HTR-8/SVneo (cell line): Measurements from ENCODE around the gene DUSP5.
A peak's percentile ranks its signal among the peaks of the same experiment; 100 is the strongest.

ENCODE experiments used
- DNase-seq: peaks from one replicate; pipeline ENCODE4 v3.0.0; 2011; ENCODE audit warnings: low spot score, mixed read lengths; ENCODE audit not compliant: insufficient read length
- FAIRE-seq: peaks from 2 replicates; lab custom pipeline; 2011; peaks lifted over from hg19 to GRCh38; lab: Jason Lieb, UNC

DUSP5 gene

DNA sequence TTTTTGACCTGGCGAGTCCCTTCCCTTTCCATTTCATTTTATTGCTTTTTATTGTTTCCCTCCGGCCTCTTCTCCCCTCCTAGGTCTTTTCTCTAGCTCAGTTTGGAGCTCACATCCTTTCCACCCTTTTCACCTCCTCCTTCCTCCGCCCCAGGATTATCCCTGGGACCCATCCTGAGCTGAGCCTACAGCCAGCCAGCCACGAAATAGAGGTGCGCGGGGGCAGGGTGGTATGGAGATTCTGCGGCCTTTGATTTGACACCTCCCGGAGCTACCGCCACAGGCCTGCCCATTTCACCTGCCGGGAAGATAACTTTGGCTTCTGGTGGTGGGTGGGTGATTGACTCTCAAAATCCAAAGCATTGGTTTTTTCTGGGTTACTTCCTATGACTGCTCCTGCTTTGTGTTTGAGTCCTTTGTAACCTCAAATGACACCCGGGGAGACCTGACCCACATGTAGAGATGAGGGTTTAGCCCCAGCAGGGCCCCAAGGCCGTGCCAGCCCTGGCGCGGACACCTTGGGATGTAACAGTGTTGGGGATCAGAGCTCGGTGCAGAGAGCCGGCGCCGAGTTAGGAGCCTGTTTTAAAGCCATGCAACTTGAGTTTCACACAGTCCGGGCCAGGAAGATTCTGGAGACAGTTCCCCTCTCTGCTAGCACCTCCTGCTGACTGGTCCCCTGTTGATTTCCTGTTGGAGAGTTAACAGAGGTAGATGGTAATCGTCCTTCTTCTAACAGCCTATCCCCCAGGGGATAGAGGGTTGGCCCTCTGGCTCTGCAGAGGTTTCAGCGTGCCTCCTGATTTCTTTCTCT lies 1.5 kb downstream of the DUSP5 start:
- FAIRE-seq (no peak), DNase-seq (no peak)

DNA sequence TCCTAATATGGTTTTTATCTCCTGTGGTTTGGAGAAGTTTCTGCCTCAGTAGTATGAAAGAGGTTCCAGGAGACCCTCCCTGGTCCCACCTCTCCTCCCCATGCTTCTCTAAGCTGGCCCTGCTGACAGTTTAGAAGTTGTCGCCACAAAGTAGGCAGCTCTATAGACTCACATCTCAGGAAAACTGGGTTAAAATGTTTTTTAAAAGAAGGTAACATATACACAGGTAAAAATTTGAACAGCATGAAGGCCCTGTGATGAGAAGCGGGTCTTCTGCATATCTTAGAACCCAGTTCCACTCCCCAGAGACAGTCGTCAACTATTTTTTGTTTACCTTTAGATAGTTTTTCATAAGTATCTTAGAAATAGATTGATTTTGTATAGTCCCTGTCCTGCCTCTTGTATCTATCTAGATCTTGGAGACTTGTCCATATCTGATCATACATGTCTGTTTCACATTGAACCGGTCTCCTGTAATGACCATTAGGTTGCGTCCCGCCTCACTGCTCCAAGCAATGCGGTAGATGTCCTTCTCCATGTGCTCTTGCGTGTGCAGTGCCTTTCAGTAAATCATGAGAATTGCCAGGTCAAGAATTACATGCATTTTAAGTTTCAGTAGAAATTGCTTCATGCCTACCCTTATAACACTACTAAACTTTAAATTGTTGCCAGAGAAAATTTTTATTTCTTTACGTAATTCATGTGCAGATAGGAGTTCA lies 2.2 kb downstream of the DUSP5 start:
- no peak for DNase-seq
- FAIRE-seq, result no peak

DNA sequence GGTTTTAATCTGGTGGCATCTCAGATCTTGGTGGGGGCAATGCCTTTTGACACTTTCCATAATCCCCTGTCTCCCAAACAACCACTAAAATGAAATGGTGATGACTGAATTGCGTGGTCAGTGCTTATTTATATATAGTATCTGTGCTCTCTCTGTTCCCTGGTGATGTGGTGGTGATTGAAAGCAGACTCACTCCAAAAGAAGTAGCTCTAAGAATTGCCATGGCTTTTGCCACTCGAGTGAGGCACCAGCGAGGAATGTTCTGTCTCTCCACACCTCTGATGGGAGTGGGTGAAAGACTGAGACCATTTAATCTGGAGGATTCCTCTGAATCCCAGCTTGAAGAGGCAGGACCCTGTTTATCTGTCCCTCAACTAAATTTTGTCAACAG lies 2.8 kb downstream of the DUSP5 start:
- FAIRE-seq (no peak), DNase-seq (no peak)

DNA sequence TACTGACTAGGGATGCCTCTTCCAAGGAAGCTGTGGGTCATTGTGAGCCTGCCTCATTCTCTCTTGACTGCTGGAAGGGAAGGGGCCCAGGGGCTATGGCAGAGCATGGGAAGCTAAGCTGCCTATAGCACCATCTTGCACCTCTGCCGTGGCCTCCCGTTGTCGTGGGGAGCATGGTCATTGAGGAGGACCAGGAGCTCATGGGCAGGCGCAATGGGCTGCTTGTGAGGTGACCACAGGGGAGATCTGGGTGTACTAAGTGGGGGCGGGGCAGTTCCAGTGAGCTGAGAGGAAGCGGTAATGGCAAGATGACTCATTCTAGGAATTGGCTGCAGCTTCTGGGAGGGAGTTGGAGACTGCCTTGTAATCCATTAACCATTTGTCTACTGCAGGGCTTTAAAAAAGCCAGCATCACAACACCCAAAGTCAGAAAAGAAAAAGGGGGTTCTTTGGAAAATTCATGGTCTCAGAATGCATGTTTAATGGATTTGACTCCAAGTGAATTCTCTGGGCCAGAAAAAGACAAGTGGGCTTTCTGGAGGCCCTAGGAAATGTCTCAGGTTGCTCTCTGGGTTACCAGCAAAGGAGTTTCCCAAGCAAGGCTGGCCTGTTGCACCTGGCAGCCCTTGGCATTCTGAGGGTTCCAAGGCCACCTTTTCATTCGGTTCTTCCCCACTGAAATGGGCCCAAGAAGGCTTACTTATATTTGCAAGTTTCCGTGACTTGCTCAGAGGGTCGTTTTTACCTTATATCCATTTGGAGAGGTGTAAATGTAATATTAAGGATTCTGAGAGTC lies 3.6 kb downstream of the DUSP5 start:
- DNase-seq (peak; percentile 74), FAIRE-seq (no peak)

DNA sequence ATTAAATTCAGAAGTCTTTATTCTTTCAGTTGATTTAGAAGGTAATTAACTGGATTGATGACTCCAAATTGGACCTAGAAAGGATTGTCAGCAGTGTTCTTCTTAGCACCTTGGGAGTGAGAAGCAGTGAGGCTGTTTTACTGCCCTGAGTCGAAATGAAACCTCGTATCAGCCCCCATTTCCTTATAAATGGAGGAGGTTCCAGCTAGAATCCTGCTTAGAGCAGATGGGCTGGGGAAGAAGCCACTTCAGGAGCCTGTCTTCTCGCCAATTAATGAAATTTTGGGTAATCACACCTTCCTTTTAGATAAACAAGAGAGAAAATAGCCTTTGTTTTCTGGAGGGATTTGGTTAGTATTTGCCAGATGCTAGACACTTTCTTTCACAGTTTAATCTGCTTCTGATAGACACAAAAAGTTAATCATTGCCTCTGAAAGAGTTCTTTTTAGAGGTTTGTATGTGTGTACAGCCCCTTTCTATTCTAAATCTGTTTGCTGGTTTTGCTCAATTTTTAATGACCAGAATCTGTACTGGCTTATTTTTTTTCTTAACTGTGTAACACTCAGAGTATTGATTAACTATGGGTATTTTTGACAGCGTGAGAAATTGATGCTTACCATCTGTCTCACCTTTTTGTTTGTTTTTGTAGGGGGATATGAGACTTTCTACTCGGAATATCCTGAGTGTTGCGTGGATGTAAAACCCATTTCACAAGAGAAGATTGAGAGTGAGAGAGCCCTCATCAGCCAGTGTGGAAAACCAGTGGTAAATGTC lies 4.6 kb downstream of the DUSP5 start:
- FAIRE-seq (no peak), DNase-seq (no peak)

DNA sequence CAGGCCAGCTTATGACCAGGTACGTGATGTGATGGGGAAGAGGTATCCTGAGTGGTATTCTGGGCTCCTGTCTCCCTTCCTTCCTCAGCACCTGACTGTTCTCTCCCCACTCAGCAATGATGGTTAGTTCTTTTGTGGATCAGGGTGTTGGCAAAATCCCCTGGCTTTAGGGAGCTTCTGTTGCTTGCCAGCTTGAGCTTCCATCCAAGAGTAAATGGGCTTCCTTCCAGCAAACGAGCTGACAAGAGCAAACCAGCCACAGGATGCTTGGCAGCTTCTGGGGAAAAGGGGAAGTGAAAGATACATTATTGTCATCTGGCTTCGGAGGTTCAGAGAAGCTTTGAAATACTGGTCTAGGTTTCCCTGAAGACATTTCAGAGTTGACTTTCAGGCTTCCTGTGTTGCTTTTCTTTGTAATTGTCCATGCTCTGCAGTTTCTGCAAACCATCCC lies 5.2 kb downstream of the DUSP5 start:
- FAIRE-seq (no peak), DNase-seq (no peak)

DNA sequence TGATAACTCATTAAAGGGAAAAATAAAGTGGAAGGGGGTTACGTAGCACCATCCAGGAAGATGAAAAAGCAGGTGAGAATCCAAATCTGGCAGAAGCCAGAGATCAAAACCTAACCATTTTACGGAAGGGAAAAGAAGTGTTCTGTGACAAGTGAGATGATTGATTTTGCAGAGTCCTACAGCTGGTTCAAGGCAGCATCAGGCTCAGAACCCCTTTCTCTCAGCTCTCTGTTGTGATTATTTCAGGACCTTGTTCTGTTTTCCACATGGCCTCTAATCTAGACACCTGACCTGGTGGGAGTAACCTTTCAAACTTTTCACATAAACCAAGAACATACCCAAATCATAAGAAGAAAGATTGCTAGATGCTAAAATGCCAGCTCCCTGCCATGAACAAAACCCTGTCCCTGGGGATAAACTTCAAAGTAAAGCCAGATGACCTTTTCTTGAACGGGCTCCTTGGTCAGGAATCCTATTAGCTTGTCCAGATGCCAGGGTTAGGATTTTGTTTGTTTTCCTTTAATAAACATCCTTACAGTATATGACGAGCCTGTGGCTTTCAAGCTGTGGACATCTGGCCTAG lies 5.9 kb downstream of the DUSP5 start:
- DNase-seq, result no peak
- no peak for FAIRE-seq

DNA sequence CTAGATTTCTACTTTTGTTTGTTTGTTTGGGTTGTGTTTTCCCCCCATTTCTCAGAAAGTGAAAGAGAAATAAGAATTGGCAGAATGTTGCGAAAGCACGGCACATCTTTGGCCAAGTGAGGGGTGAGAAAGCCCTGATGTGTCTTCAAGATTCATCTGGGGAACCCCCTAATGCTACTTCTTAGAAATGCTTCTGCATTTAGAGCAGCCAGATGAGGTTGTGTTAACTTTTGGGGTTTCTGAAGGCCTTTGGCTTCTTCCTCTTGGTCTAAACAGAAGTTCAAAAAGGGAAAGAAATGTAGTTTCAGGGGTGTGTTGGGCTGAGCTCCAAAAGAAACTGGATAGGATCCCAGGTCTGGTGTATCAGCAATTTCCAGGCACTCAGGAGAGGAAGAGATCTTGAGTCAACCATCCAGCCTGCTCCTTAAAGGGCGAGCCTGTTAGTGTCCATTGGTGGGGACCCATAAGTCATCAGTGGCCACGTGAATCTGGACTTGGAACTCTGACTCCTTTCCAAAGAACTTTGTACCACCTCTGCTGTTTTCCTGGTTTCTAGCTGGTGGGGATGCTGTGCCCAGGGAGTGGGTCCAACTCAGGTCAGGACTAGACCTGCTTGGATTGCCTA lies 6.5 kb downstream of the DUSP5 start:
- no peak for FAIRE-seq
- DNase-seq, result no peak

DNA sequence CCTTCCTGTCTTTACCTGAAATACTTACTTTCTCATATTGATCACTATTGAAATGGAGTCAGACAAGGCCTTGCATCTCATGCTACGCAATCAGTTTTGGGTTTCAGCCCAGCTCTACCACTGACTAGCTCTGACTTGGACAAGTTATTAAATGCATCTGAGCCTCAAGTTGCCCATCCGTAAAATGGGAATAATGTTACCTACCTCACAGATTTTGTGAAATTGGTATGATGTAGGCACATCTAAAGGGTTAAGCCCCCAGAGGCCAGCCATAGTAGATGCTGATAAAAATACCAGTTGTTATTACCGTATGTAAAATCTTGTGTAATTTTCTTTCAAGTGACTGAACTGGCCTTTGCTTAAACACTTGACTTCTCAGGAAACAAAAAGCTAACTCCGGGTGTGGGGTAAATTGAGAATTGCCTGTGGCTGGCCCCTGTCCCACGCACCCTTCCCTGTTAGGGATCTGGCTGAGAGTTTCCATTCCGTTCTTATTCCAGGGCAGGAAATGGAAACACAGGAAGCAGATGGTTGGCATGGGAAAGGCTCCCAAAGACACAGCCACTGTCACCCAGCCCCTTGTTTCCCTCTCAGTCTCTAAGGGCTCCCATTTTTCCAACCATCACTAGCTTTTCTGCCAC lies 7.5 kb downstream of the DUSP5 start:
- no peak for FAIRE-seq
- DNase-seq, result no peak

DNA sequence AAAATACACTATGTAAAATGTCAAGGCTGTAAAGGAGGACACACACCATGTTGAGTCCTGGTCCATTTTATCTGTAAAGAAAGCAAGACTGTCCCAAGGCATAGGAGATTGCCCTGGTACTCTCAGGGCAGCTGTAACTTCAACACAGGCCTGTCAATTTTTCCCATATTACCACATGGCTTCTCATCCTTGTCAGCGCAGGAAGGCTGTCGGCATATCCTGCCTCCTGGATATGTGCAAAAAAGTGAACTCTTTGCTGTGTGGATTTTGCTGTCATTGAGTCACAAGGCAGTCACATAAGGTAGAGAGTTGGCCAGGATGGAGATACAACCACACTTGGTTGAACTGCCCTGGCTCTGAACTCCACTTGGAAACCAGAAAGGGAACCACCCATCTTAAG lies 8.7 kb downstream of the DUSP5 start:
- FAIRE-seq, result no peak
- DNase-seq, result no peak

DNA sequence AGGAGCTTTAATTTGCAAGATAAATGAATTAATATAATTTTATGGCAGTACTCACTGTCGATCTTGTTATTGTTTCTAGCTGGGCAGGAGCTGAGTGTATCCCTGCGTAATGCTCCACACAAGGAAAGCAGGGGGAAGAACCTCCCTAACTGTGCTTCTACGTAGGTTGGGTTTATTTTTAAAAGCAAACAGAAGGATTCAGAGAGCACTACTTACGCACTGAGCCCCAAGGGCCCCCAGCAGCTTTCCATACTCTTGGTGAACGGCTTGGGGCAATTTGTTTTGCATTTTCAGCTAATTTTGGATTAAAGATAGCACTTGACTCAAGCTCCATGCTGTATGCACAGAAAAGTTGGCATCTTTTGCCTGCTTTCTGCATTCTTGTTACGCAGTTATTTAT lies 9.6 kb downstream of the DUSP5 start:
- DNase-seq, result no peak
- no peak for FAIRE-seq

DNA sequence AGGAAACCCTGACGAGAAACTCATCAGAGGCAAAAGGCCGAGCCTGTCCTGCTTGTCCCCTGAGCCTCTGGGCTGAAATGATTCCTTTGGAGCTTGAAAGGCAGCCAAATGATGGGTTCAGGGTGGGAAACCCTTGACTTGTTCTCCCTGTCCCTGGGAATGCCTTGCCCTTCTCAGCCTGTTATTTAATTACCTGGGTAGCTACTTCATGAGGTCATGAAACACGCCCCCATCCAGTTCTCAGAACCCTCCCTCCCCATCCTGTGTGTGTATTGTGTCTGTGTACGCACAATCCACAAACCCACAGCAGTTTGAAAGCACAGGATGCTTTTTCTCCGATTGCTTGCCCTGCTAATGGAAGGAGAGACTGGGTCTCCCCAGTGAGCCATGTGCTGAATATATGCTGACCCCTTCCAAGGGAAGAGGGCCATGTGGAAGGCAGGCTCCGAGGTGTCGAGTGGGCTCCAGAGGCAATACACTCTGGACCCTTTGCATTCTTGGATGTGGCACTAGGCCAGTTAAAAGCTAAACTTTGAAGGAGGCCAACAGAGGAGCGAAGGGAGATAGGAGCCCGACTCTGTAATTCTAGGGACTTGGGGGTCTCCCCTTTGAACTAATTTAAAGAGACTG lies 10.6 kb downstream of the DUSP5 start:
- no peak for DNase-seq
- no peak for FAIRE-seq

DNA sequence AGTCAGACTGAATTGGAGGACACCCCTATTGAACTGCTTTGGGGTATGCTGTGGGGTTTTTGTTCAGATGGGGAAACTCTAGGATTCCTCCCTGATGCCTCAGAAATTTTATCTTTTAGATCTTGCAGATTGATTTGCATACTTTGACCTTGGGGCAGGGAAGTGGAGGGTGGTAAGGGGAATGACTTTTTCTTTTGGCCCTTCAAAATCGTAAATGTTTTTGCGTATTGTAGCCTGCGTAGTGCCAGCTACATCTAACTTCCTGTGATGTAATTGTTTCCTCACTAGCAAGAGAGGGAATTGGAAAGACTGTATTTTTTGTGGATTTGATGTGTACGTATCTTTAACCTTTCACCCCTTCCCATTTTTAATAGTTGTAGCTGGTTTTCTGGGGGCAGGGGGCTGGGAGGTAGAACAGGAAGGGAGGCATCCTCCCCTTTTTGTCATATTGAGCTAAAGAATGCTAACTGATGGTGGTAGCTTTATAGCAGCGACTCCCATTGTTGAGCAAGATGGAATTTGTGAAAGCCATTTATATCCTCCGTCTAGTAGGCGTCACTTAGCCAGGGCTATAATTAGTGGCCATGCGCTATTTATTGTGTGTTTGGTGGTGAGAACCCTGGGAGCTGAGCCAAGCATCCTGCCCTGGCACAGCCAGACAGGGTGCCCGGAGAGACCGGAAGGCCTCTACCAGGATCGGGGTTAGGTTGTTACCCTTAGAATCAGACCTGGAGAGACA lies 11.3 kb downstream of the DUSP5 start:
- FAIRE-seq (no peak), DNase-seq (no peak)

DNA sequence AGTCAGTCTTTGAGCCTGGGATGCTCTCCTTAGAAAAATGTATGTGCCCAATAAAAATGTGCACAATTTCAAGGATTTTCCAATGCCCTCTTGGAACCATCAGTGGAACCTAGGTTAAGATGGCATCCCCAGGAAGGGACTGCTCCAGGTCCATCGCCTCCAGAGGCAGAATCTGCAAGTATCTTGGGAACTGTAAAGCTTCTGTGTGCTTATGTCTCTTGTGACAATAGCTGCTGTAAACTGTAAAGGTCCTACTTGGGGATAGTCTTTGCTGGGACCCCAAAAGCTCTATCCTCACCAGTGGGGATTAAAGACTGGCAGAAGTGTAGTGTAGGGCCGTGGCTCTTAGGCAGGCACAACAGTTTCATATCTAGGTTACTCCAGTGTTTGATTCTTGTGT lies 11.9 kb downstream of the DUSP5 start:
- DNase-seq (no peak), FAIRE-seq (no peak)

DNA sequence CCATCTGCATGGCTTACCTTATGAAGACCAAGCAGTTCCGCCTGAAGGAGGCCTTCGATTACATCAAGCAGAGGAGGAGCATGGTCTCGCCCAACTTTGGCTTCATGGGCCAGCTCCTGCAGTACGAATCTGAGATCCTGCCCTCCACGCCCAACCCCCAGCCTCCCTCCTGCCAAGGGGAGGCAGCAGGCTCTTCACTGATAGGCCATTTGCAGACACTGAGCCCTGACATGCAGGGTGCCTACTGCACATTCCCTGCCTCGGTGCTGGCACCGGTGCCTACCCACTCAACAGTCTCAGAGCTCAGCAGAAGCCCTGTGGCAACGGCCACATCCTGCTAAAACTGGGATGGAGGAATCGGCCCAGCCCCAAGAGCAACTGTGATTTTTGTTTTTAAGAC lies 12.4 kb downstream of the DUSP5 start:
- FAIRE-seq, result no peak
- no peak for DNase-seq

DNA sequence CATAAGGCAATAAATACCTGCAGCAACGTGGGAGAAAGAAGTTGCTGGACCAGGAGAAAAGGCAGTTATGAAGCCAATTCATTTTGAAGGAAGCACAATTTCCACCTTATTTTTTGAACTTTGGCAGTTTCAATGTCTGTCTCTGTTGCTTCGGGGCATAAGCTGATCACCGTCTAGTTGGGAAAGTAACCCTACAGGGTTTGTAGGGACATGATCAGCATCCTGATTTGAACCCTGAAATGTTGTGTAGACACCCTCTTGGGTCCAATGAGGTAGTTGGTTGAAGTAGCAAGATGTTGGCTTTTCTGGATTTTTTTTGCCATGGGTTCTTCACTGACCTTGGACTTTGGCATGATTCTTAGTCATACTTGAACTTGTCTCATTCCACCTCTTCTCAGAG lies 13.0 kb downstream of the DUSP5 start:
- DNase-seq, result no peak
- FAIRE-seq, result no peak

DNA sequence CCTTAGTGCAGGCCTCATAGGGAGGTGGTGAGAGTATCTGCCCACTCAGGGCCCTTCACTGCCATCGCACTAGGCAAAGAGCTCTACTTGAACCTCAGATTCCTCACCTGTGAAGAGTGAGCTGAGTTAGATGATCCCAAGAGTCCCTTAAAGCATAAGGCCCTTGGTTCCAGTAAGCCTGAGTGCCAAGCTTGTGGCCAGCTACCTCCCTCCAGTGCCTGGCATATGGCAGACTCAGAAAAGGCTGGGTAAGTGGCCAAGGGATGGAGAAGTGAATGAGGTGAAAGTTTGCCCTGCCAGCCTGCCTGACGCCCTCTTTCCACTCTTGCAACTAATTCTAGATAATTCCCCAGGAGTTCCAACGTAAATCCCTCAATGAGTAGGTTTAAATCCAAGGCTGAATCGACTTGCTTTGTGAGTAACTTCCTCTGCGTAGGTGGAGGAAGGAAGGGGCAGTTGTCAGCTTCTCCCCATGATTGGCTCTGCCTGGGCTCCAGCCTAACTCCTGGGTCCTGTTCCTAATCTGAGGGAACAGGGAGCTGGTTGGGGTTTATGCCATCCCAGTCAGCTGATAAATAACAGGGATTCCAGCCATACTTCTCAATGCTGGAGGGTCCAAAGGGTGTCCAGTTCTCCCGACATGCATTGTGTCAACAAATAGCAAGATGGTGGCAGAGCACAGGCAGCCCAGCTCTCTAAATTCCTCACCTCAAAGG lies 14.2 kb downstream of the DUSP5 start:
- DNase-seq (no peak), FAIRE-seq (no peak)
